K562 (cell line): ENCODE measurements around the gene WNT7A. TPM values are rescaled to one million over a fixed set of nuclear protein-coding genes. Genes with fewer than 3 reads are reported as not detected.

Experiments
- ATAC-seq: fragments of 200-7000 bp; cut with Tn5 transposase; 3 replicates; pipeline ENCODE4 v1.9.1; 2020; ENCODE audit warnings: moderate library complexity
- BruUV-seq: library from RNA; stranded (reverse); fragments of 400-500 nt; replicated peaks from 2 replicates; lab custom pipeline; 2021; lab: Mats Ljungman, UMichigan
- CTCF ChIA-PET: fragments of 300-600 bp; formaldehyde crosslinking; extraction: SDS; loops from one replicate; lab custom pipeline; 2021; ENCODE audit warnings: low intra/inter-chr PET ratio; lab: Yijun Ruan, JAX
- POLR2A ChIA-PET: fragments of 300-600, 350-650 bp; sonication (Branson Sonifier 250); formaldehyde crosslinking; extraction: SDS; loops from one replicate; lab custom pipeline; 2021; ENCODE audit warnings: antibody characterized with exemption, inconsistent platforms; lab: Yijun Ruan, JAX
- DNase-seq, 4 experiments: peaks; one replicate each; pipeline versions ENCODE4 v3.0.0 to v3.0.0-alpha.2; 2011 to 2018; ENCODE audit warnings: low spot score in 3 of 4, mixed read lengths in 3 of 4; ENCODE audit errors: extremely low read depth in 1 of 4
- FAIRE-seq: peaks from 2 replicates; lab custom pipeline; 2011; peaks lifted over from hg19 to GRCh38; lab: Jason Lieb, UNC
- H2AFZ ChIP-seq: 2 replicates; pipeline ENCODE4 v1.6.0; 2011; ENCODE audit warnings: low read depth, low read length, control low read depth, inconsistent platforms
- H3K27ac ChIP-seq: fragments of 200-600 bp; 3 replicates; pipeline ENCODE4 v1.8.0; 2011; ENCODE audit warnings: low read depth, mild to moderate bottlenecking, control low read depth, inconsistent platforms, low read length, moderate library complexity, mixed read lengths; ENCODE audit errors: extremely low read depth
- H3K27me3 ChIP-seq, 2 experiments: fragments of 300-600 bp in 1 of 2; 2 replicates in 1 of 2; 3 replicates in 1 of 2; pipeline versions ENCODE4 v1.6.0 to v1.8.0; 2011; ENCODE audit warnings: inconsistent platforms in 2 of 2, low read length in 2 of 2, mild to moderate bottlenecking in 1 of 2, mixed read lengths in 1 of 2, moderate library complexity in 1 of 2; ENCODE audit not compliant: control insufficient read depth in 2 of 2, insufficient read depth in 2 of 2
- H3K36me3 ChIP-seq: fragments of 300-600 bp; 3 replicates; pipeline ENCODE4 v1.8.0; 2011; ENCODE audit warnings: mild to moderate bottlenecking, low read length, inconsistent platforms; ENCODE audit not compliant: control insufficient read depth, insufficient read depth
- H3K4me1 ChIP-seq, 2 experiments: fragments of 200-600 bp in 1 of 2; replicated peaks in 1 of 2; 2 replicates in 1 of 2; 3 replicates in 1 of 2; pipeline versions ENCODE4 v1.5.1 to v1.8.0; 2011; ENCODE audit warnings: inconsistent platforms in 2 of 2, low read length in 2 of 2, mild to moderate bottlenecking in 1 of 2, mixed read lengths in 1 of 2, moderate library complexity in 1 of 2; ENCODE audit not compliant: control insufficient read depth in 2 of 2, insufficient read depth in 2 of 2
- H3K4me2 ChIP-seq: 2 replicates; pipeline ENCODE4 v1.6.1; 2011; ENCODE audit warnings: low read length, control low read depth, inconsistent platforms, mixed read lengths; ENCODE audit not compliant: insufficient read depth
- H3K4me3 ChIP-seq: fragments of 200-600 bp; sonication (generic), shearing (Covaris generic); 2 replicates; pipeline ENCODE4 v1.5.1; 2016; ENCODE audit warnings: control low read depth, inconsistent platforms
- H3K79me2 ChIP-seq: fragments of 200-600 bp; 3 replicates; pipeline ENCODE4 v1.8.0; 2011; ENCODE audit warnings: low read length, inconsistent platforms; ENCODE audit not compliant: control insufficient read depth, insufficient read depth
- H3K9ac ChIP-seq, 2 experiments: 2 replicates each; pipeline versions ENCODE4 v1.6.0 to v1.6.1; 2011; ENCODE audit warnings: low read depth in 2 of 2, low read length in 2 of 2, control low read depth in 1 of 2, inconsistent platforms in 1 of 2, mild to moderate bottlenecking in 1 of 2, mixed read lengths in 1 of 2; ENCODE audit not compliant: insufficient read depth in 1 of 2
- H3K9me1 ChIP-seq: one replicate; pipeline ENCODE4 v1.6.0; 2011; ENCODE audit warnings: inconsistent platforms, mild to moderate bottlenecking, low read length, moderate library complexity; ENCODE audit not compliant: control insufficient read depth, insufficient read depth
- H3K9me3 ChIP-seq: replicated peaks from 2 replicates; pipeline ENCODE4 v1.5.1; 2011; ENCODE audit warnings: low read depth, low read length, inconsistent platforms; ENCODE audit not compliant: control insufficient read depth, insufficient read depth
- H4K20me1 ChIP-seq: replicated peaks from 2 replicates; pipeline ENCODE4 v1.6.1; 2011; ENCODE audit warnings: low read length, inconsistent platforms, mixed read lengths; ENCODE audit not compliant: control insufficient read depth, insufficient read depth
- ARHGAP35 ChIP-seq: fragments of 450-650 bp; IDR thresholded peaks from 2 replicates; pipeline ENCODE4 v1.6.1; 2018; ENCODE audit not compliant: partially characterized antibody
- CEBPB ChIP-seq: fragments of 450-650 bp; IDR thresholded peaks from 2 replicates; pipeline ENCODE4 v1.6.1; 2016; ENCODE audit warnings: missing genetic modification characterization, missing compliant biosample characterization
- CTCF ChIP-seq, 3 experiments: IDR thresholded peaks in 2 of 3; conservative IDR thresholded peaks in 1 of 3; 2 replicates each; pipeline ENCODE4 v1.5.1; 2011 to 2012; ENCODE audit warnings: low read length in 3 of 3, mild to moderate bottlenecking in 3 of 3, control low read depth in 2 of 3, improper control_type of control experiment in 1 of 3, inconsistent platforms in 1 of 3, low read depth in 1 of 3, mixed read lengths in 1 of 3, moderate library complexity in 1 of 3; ENCODE audit not compliant: insufficient read depth in 2 of 3
- NBN ChIP-seq: fragments of 450-650 bp; IDR thresholded peaks from 2 replicates; pipeline ENCODE4 v1.6.1; 2016; ENCODE audit warnings: low read depth, mild to moderate bottlenecking
- RBM22 ChIP-seq: fragments of 200-400 bp; formaldehyde crosslinking; IDR thresholded peaks from 2 replicates; pipeline ENCODE4 v1.6.1; 2018; ENCODE audit warnings: low read length, low read depth; ENCODE audit not compliant: poor library complexity, severe bottlenecking
- SMAD3 ChIP-seq: fragments of 450-650 bp; formaldehyde crosslinking; conservative IDR thresholded peaks from 2 replicates; pipeline ENCODE4 v1.4.0; 2020; ENCODE audit warnings: mild to moderate bottlenecking
- ZMIZ1 ChIP-seq, 2 experiments: fragments of 150-350 bp in 1 of 2; IDR thresholded peaks; 2 replicates each; pipeline ENCODE4 v1.6.1; 2012 to 2016; ENCODE audit warnings: low read depth in 2 of 2, low read length in 2 of 2, mild to moderate bottlenecking in 1 of 2, moderate library complexity in 1 of 2
- ZNF395 ChIP-seq: fragments of 200-800 bp; sonication (Bioruptor generic); IDR thresholded peaks from 2 replicates; pipeline ENCODE4 v1.6.1; 2017; ENCODE audit warnings: missing genetic modification characterization, missing compliant biosample characterization
- WGBS: fragments of 100-300 bp; shearing (Covaris generic); methylation state at CpG from one replicate; pipeline ENCODE4 v1.1.6; 2016; ENCODE audit warnings: low coverage, mixed read lengths; ENCODE audit not compliant: insufficient coverage; ENCODE audit errors: missing lambda C conversion rate; 5-methylcytosine and 5-hydroxymethylcytosine counted together
- in situ Hi-C: fragments of 300-500 bp; cut with MboI; formaldehyde crosslinking; loops from 4 replicates; pipeline ENCODE4 v1.15.0; 2018; ENCODE audit warnings: inconsistent platforms, mixed read lengths
- intact Hi-C: fragments of 100-400 bp; cut with micrococcal nuclease; formaldehyde crosslinking; loops from 2 replicates; pipeline ENCODE4 v1.14.2; 2022
- polyA plus RNA-seq, 8 experiments: library from polyadenylated mRNA; depleted of rRNA in 4 of 8; stranded (reverse) in 5 of 8; unstranded in 3 of 8; fragments of >200 nt; fragmentation: Nextera tagmentation in 2 of 8; fragmentation: Illumina TruSeq in 1 of 8; extraction: Ambion mirVana in 2 of 8; extraction: Trizol in 1 of 8; gene quantifications; 2 replicates each; pipeline versions ENCODE4 v1.2.1 to v1.2.3, GENCODE V29; 2011 to 2014; ENCODE audit warnings: inconsistent platforms in 1 of 8, missing spikeins in 1 of 8
- total RNA-seq, 7 experiments: library from RNA; depleted of rRNA in 6 of 7; stranded (reverse); fragments of >200 nt in 6 of 7; fragmentation: Illumina TruSeq in 2 of 7; extraction: Trizol in 2 of 7; gene quantifications; 2 replicates each; pipeline versions ENCODE4 v1.2.1 to v1.2.3, GENCODE V29; 2011 to 2021; ENCODE audit warnings: low replicate concordance in 1 of 7

The WNT7A gene
- total and polyA plus RNA-seq, 9 of the 15 experiments (the other 6 are each of a cell fraction or from before 2014, with no cell fraction given), result 0.03 TPM; not detected in 8

- in situ Hi-C loops, result no loop called here
- no peak overlapping the region for H2AFZ ChIP-seq
- intact Hi-C loops, result loop anchor here (10.0 kb wide), 1 partner anchor 98 kb away; no protein-coding TSS in a partner anchor
- FAIRE-seq (no peak), ATAC-seq (no peak), DNase-seq (no peak)
- BruUV-seq, result no TSS peak
- H3K4me3 ChIP-seq, result no peak overlapping the region
- H3K9me3 ChIP-seq, result no peaks in the 10 kb centered on the region
- no peak overlapping the region for H3K9ac ChIP-seq
- no peaks in the 10 kb centered on the region for H3K79me2 ChIP-seq
- H3K4me1 ChIP-seq, result no peaks in the 10 kb centered on the region
- no peaks in the 10 kb centered on the region; the same call in 1 of the 2 replicates for H4K20me1 ChIP-seq
- peaks cover 7 to 51% of the 10 kb centered on the region in 2 experiments; a peak in 4 of 5 replicates for H3K27me3 ChIP-seq
- H3K27ac ChIP-seq, result no peak overlapping the region
- H3K9me1 ChIP-seq, result no peaks in the 10 kb centered on the region
- 0% methylated on average over 4 of the region's 4 CpGs for WGBS
- CTCF ChIA-PET, result no interaction called here
- H3K36me3 ChIP-seq, result no peaks in the 10 kb centered on the region
- POLR2A ChIA-PET, result interaction anchor here (1.1 kb wide), 1 partner anchor 8 kb away, joined by 4 read pairs; no protein-coding TSS in a partner anchor
- TF ChIP-seq SMAD3 (no peak), ARHGAP35 (no peak), RBM22 (no peak), CTCF (IDR thresholded peaks at IDR 0.05 in 2 of 3, conservative IDR thresholded peaks at IDR 0.05 in 1 of 3; ENCODE audit: insufficient read depth in 2 of 3, low read depth in 1 of 3, low read length in 3 of 3) (peak in 2 of 3 experiments; percentile 18 to 23; a peak in 1 of 6 replicates), CEBPB (tag) (no peak), ZNF395 (CRISPR knock-in tag) (no peak), ZMIZ1 (IDR thresholded peaks at IDR 0.05; ENCODE audit: low read depth in 2 of 2, low read length in 2 of 2) (no peak), NBN (no peak)
- no peak overlapping the region for H3K4me2 ChIP-seq
Observed at GRCh38 chr3:13776253-13777050, 103.4 kb downstream of the WNT7A start.
